Calu3 (cell line): ENCODE results near the gene MIAT. TPM values are rescaled to one million over a fixed set of nuclear protein-coding genes. Genes with fewer than 3 reads are reported as not detected.

ENCODE experiments used
- BruUV-seq: library from RNA; stranded (reverse); fragments of 400-500 nt; replicated peaks from 2 replicates; lab custom pipeline; 2021; lab: Mats Ljungman, UMichigan
- CTCF ChIA-PET: fragments of 300-600 bp; sonication (Branson Sonifier 250); formaldehyde crosslinking; loops from one replicate; lab custom pipeline; 2022; ENCODE audit warnings: antibody characterized with exemption; lab: Charles Lee
- DNase-seq: peaks from one replicate; pipeline ENCODE4 v3.0.0; 2022
- H3K27ac Mint-ChIP-seq: one replicate; pipeline ENCODE4 v1.8.0; 2022; ENCODE audit warnings: mixed read lengths; ENCODE audit not compliant: unreplicated experiment
- H3K27me3 Mint-ChIP-seq: one replicate; pipeline ENCODE4 v1.8.0; 2022; ENCODE audit warnings: mixed read lengths; ENCODE audit not compliant: unreplicated experiment
- H3K36me3 Mint-ChIP-seq: one replicate; pipeline ENCODE4 v1.8.0; 2022; ENCODE audit warnings: mild to moderate bottlenecking, moderate library complexity, mixed read lengths; ENCODE audit not compliant: insufficient read depth, unreplicated experiment
- H3K4me1 Mint-ChIP-seq: one replicate; pipeline ENCODE4 v1.8.0; 2022; ENCODE audit warnings: mild to moderate bottlenecking, low read depth, mixed read lengths; ENCODE audit not compliant: unreplicated experiment
- H3K4me3 Mint-ChIP-seq: one replicate; pipeline ENCODE4 v1.8.0; 2022; ENCODE audit warnings: mild to moderate bottlenecking, low read depth, moderate library complexity, mixed read lengths; ENCODE audit not compliant: unreplicated experiment
- H3K9me3 Mint-ChIP-seq: one replicate; pipeline ENCODE4 v1.8.0; 2022; ENCODE audit warnings: low read depth, mixed read lengths; ENCODE audit not compliant: unreplicated experiment
- intact Hi-C: fragments of 100-400 bp; cut with micrococcal nuclease; formaldehyde crosslinking; loops from one replicate; pipeline ENCODE4 v1.10.0; 2022; ENCODE audit not compliant: unreplicated experiment
- total RNA-seq: library from RNA; stranded (reverse); gene quantifications from 2 replicates; pipeline ENCODE4 v1.2.3, GENCODE V29; 2022
- TF ChIP-seq, protein P1 (sequence below): fragments of 200-600 bp; IDR thresholded peaks from one replicate; pipeline ENCODE4 v1.8.0; 2022; ENCODE audit warnings: antibody characterized with exemption; ENCODE audit not compliant: unreplicated experiment

MIAT gene
- total RNA-seq, 1 experiment from 2014 or later, result 0.52 TPM

GRCh38 chr22:26713823-26714449 is 56.5 kb downstream of the MIAT start:
- intact Hi-C loops, result no loop called here
- CTCF ChIA-PET, result no interaction called here

GRCh38 chr22:26714971-26715370 is 57.6 kb downstream of the MIAT start:
- no peak for DNase-seq
- no peaks in the 10 kb centered on the region for H3K36me3 Mint-ChIP-seq
- CTCF ChIA-PET, result no interaction called here
- no peaks in the 10 kb centered on the region for H3K9me3 Mint-ChIP-seq
- intact Hi-C loops, result no loop called here
- H3K27me3 Mint-ChIP-seq, result no peaks in the 10 kb centered on the region
- TF ChIP-seq, protein P1, sequence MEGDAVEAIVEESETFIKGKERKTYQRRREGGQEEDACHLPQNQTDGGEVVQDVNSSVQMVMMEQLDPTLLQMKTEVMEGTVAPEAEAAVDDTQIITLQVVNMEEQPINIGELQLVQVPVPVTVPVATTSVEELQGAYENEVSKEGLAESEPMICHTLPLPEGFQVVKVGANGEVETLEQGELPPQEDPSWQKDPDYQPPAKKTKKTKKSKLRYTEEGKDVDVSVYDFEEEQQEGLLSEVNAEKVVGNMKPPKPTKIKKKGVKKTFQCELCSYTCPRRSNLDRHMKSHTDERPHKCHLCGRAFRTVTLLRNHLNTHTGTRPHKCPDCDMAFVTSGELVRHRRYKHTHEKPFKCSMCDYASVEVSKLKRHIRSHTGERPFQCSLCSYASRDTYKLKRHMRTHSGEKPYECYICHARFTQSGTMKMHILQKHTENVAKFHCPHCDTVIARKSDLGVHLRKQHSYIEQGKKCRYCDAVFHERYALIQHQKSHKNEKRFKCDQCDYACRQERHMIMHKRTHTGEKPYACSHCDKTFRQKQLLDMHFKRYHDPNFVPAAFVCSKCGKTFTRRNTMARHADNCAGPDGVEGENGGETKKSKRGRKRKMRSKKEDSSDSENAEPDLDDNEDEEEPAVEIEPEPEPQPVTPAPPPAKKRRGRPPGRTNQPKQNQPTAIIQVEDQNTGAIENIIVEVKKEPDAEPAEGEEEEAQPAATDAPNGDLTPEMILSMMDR, result no peak
- no TSS peak for BruUV-seq
- H3K4me3 Mint-ChIP-seq, result no peak overlapping the region
- no peak overlapping the region for H3K27ac Mint-ChIP-seq
- no peaks in the 10 kb centered on the region for H3K4me1 Mint-ChIP-seq

More at GRCh38 chr22:26713823-26714449, 56.5 kb downstream of the MIAT start:
- H3K36me3 Mint-ChIP-seq, result no peaks in the 10 kb centered on the region
- no peak overlapping the region for H3K27ac Mint-ChIP-seq
- H3K9me3 Mint-ChIP-seq, result no peaks in the 10 kb centered on the region
- no peak for DNase-seq
- TF ChIP-seq, protein P1, result no peak
- H3K4me1 Mint-ChIP-seq, result no peaks in the 10 kb centered on the region
- no peak overlapping the region for H3K4me3 Mint-ChIP-seq
- no TSS peak for BruUV-seq
- H3K27me3 Mint-ChIP-seq, result no peaks in the 10 kb centered on the region

- no peak overlapping the region for H3K4me3 Mint-ChIP-seq
- no peaks in the 10 kb centered on the region for H3K4me1 Mint-ChIP-seq
- no peak overlapping the region for H3K27ac Mint-ChIP-seq
- no peaks in the 10 kb centered on the region for H3K36me3 Mint-ChIP-seq
- no peak for DNase-seq
- TF ChIP-seq, protein P1, result no peak
- intact Hi-C loops, result no loop called here
- no peaks in the 10 kb centered on the region for H3K9me3 Mint-ChIP-seq
- BruUV-seq, result no TSS peak
- no peaks in the 10 kb centered on the region for H3K27me3 Mint-ChIP-seq
- CTCF ChIA-PET, result no interaction called here
Observed at GRCh38 chr22:26715392-26715936, 58.1 kb downstream of the MIAT start.

DNA sequence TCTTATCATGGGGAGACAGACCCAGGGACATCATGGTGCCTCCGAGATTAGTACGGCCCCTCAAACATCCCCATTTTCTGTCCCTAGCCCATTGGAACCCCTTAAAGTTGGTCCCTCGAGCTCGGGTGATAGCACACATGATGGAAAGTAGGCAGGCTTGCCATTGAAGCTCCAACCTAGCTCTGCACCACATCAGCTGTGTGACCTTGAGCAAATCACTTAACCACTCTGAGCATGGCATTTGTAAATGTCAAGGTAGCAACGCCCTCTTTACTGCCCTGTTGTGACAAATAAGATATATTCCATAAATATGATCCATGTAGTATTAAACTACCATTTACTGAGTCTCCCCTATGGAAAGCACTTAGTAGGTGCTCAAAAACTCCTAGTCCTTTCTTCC is 61.1 kb downstream of the MIAT start:
- no peaks in the 10 kb centered on the region for H3K36me3 Mint-ChIP-seq
- TF ChIP-seq, protein P1, result no peak
- no peaks in the 10 kb centered on the region for H3K9me3 Mint-ChIP-seq
- CTCF ChIA-PET, result no interaction called here
- H3K4me1 Mint-ChIP-seq, result no peaks in the 10 kb centered on the region
- no peaks in the 10 kb centered on the region for H3K27me3 Mint-ChIP-seq
- no peak overlapping the region for H3K4me3 Mint-ChIP-seq
- intact Hi-C loops, result no loop called here
- H3K27ac Mint-ChIP-seq, result no peak overlapping the region
- no TSS peak for BruUV-seq
- DNase-seq, result no peak
